ENCODE data around the gene SLC9A2. TPM values are rescaled to one million over a fixed set of nuclear protein-coding genes. Genes with fewer than 3 reads are reported as not detected.

Gene SLC9A2
- total RNA-seq, 1 experiment from 2014 or later: 7.1 TPM

- BruUV-seq (replicated peaks): no TSS peak
- DNase-seq: no peak
- H3K36me3 ChIP-seq (ENCODE audit: low read depth, low read length): no peaks in the 10 kb centered on the region
- H3K4me1 ChIP-seq (ENCODE audit: insufficient read depth, low read length): no peaks in the 10 kb centered on the region
- no peaks in the 10 kb centered on the region for H3K9me2 ChIP-seq (replicated peaks; ENCODE audit: low read length)
- H3K27ac ChIP-seq (ENCODE audit: low read length): no peak overlapping the region
- H3K79me2 ChIP-seq (ENCODE audit: low read length): no peaks in the 10 kb centered on the region
- no peaks in the 10 kb centered on the region for H3F3A ChIP-seq (ENCODE audit: low read length, unreplicated experiment)
- H3K9ac ChIP-seq (ENCODE audit: low read length): no peak overlapping the region
- no peaks in the 10 kb centered on the region for H3K9me3 ChIP-seq (ENCODE audit: low read length)
- no peaks in the 10 kb centered on the region for H4K20me1 ChIP-seq (ENCODE audit: low read length)
- H2AFZ ChIP-seq (ENCODE audit: low read length): no peak overlapping the region
- ATAC-seq: no peak
- POLR2A ChIA-PET (ENCODE audit: unreplicated experiment): no interaction called here
- CTCF ChIA-PET: no interaction called here
- no peak overlapping the region for H3K4me3 ChIP-seq (ENCODE audit: low read length)
- intact Hi-C loops (cut with micrococcal nuclease): no loop called here
- H3K4me2 ChIP-seq (ENCODE audit: low read length): no peak overlapping the region
- H3K27me3 ChIP-seq (ENCODE audit: low read length): no peaks in the 10 kb centered on the region
- TF ChIP-seq EZH2 (IDR thresholded peaks at IDR 0.05; ENCODE audit: low read length, unreplicated experiment) (no peak), EZH2phosphoT487 (IDR thresholded peaks at IDR 0.05; ENCODE audit: borderline replicate concordance, low read length) (no peak), CTCF (conservative IDR thresholded peaks at IDR 0.05; ENCODE audit: low read depth, low read length) (no peak)
Observed at GRCh38 chr2:102743259-102743658, 123.9 kb downstream of the SLC9A2 start.

GRCh38 chr2:102748107-102748506 is 128.8 kb downstream of the SLC9A2 start:
- no peaks in the 10 kb centered on the region for H3K36me3 ChIP-seq (ENCODE audit: low read depth, low read length)
- DNase-seq (no peak), ATAC-seq (no peak)
- no peaks in the 10 kb centered on the region for H3K9me3 ChIP-seq (ENCODE audit: low read length)
- CTCF ChIA-PET: no interaction called here
- no peak for TF ChIP-seq EZH2 (IDR thresholded peaks at IDR 0.05; ENCODE audit: low read length, unreplicated experiment)
- no peak for TF ChIP-seq CTCF (conservative IDR thresholded peaks at IDR 0.05; ENCODE audit: low read depth, low read length)
- TF ChIP-seq EZH2phosphoT487 (IDR thresholded peaks at IDR 0.05; ENCODE audit: borderline replicate concordance, low read length): no peak
- H3F3A ChIP-seq (ENCODE audit: low read length, unreplicated experiment): no peaks in the 10 kb centered on the region
- H2AFZ ChIP-seq (ENCODE audit: low read length): no peak overlapping the region
- no peak overlapping the region for H3K9ac ChIP-seq (ENCODE audit: low read length)
- H3K4me2 ChIP-seq (ENCODE audit: low read length): no peak overlapping the region
- no peak overlapping the region for H3K27ac ChIP-seq (ENCODE audit: low read length)
- BruUV-seq (replicated peaks): no TSS peak
- H4K20me1 ChIP-seq (ENCODE audit: low read length): no peaks in the 10 kb centered on the region
- no peaks in the 10 kb centered on the region for H3K27me3 ChIP-seq (ENCODE audit: low read length)
- intact Hi-C loops (cut with micrococcal nuclease): no loop called here
- POLR2A ChIA-PET (ENCODE audit: unreplicated experiment): no interaction called here
- no peaks in the 10 kb centered on the region for H3K4me1 ChIP-seq (ENCODE audit: insufficient read depth, low read length)
- no peaks in the 10 kb centered on the region for H3K9me2 ChIP-seq (replicated peaks; ENCODE audit: low read length)
- H3K4me3 ChIP-seq (ENCODE audit: low read length): no peak overlapping the region
- no peaks in the 10 kb centered on the region for H3K79me2 ChIP-seq (ENCODE audit: low read length)

GRCh38 chr2:102749938-102750337 is 130.6 kb downstream of the SLC9A2 start:
- no peaks in the 10 kb centered on the region for H3K79me2 ChIP-seq (ENCODE audit: low read length)
- H4K20me1 ChIP-seq (ENCODE audit: low read length): no peaks in the 10 kb centered on the region
- no peaks in the 10 kb centered on the region for H3K9me3 ChIP-seq (ENCODE audit: low read length)
- TF ChIP-seq CTCF (conservative IDR thresholded peaks at IDR 0.05; ENCODE audit: low read depth, low read length): no peak
- TF ChIP-seq EZH2phosphoT487 (IDR thresholded peaks at IDR 0.05; ENCODE audit: borderline replicate concordance, low read length): no peak
- TF ChIP-seq EZH2 (IDR thresholded peaks at IDR 0.05; ENCODE audit: low read length, unreplicated experiment): no peak
- no peak overlapping the region for H3K27ac ChIP-seq (ENCODE audit: low read length)
- CTCF ChIA-PET: no interaction called here
- H3K4me3 ChIP-seq (ENCODE audit: low read length): no peak overlapping the region
- H3K36me3 ChIP-seq (ENCODE audit: low read depth, low read length): no peaks in the 10 kb centered on the region
- no peak overlapping the region for H3K4me2 ChIP-seq (ENCODE audit: low read length)
- ATAC-seq (no peak), DNase-seq (no peak)
- H3F3A ChIP-seq (ENCODE audit: low read length, unreplicated experiment): no peaks in the 10 kb centered on the region
- POLR2A ChIA-PET (ENCODE audit: unreplicated experiment): no interaction called here
- no peak overlapping the region for H3K9ac ChIP-seq (ENCODE audit: low read length)
- no TSS peak for BruUV-seq (replicated peaks)
- no peak overlapping the region for H2AFZ ChIP-seq (ENCODE audit: low read length)
- no peaks in the 10 kb centered on the region for H3K27me3 ChIP-seq (ENCODE audit: low read length)
- intact Hi-C loops (cut with micrococcal nuclease): no loop called here
- H3K9me2 ChIP-seq (replicated peaks; ENCODE audit: low read length): no peaks in the 10 kb centered on the region
- no peaks in the 10 kb centered on the region for H3K4me1 ChIP-seq (ENCODE audit: insufficient read depth, low read length)

Measured in PC-3 (cell line).